Retinal pigment epithelial cell (primary cell): Measurements from ENCODE around the gene ARHGEF3.

Source experiments
- DNase-seq: peaks from one replicate; pipeline ENCODE4 v3.0.0-alpha.2; 2010; ENCODE audit warnings: low read depth
- H3K4me3 ChIP-seq: 2 replicates; pipeline ENCODE4 v1.5.1; 2011; ENCODE audit warnings: mild to moderate bottlenecking, low read length, control low read depth, moderate library complexity
- TF ChIP-seq, protein P1 (sequence below): conservative IDR thresholded peaks from 2 replicates; pipeline ENCODE4 v1.5.1; 2011; ENCODE audit warnings: low read depth, low read length, control low read depth, inconsistent platforms

Gene ARHGEF3

DNA sequence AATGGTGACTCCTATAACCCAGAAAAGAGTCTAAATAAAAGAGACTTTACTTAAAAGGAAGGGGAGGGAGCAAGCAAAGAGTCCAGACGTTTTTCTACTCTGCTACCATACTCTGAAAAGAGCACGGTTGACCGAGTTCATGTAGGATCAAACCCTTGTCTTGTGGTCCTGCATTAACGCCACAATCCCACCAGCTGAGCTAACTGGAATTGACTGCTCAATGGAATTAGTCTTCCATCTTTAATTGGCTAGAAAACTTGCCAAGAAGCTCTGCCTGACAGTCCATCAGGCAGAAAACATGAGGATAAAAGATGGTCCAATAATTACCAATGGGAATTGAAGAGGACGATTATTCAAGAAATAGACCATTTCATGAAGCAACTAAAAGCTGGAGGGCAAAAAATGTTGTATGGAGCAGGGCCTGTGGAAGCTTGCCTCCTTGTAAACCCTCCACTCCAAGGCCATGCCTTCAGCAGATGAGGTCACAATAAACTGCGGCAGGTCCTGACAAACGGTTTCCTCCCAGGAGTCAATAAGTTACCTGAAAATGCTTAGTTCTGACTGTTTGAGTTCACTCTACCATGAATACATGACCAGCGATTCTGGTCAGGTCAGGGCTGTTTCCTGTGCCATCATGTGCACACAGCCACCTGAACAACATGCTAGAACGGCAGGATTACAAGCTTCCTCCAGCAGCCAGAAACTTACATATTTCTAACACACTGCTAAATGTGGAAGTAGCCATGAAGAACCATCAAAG, 35.6 kb upstream of the ARHGEF3 start:
- TF ChIP-seq, protein P1, sequence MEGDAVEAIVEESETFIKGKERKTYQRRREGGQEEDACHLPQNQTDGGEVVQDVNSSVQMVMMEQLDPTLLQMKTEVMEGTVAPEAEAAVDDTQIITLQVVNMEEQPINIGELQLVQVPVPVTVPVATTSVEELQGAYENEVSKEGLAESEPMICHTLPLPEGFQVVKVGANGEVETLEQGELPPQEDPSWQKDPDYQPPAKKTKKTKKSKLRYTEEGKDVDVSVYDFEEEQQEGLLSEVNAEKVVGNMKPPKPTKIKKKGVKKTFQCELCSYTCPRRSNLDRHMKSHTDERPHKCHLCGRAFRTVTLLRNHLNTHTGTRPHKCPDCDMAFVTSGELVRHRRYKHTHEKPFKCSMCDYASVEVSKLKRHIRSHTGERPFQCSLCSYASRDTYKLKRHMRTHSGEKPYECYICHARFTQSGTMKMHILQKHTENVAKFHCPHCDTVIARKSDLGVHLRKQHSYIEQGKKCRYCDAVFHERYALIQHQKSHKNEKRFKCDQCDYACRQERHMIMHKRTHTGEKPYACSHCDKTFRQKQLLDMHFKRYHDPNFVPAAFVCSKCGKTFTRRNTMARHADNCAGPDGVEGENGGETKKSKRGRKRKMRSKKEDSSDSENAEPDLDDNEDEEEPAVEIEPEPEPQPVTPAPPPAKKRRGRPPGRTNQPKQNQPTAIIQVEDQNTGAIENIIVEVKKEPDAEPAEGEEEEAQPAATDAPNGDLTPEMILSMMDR = no peak
- DNase-seq = no peak
- no peak overlapping the region for H3K4me3 ChIP-seq

DNA sequence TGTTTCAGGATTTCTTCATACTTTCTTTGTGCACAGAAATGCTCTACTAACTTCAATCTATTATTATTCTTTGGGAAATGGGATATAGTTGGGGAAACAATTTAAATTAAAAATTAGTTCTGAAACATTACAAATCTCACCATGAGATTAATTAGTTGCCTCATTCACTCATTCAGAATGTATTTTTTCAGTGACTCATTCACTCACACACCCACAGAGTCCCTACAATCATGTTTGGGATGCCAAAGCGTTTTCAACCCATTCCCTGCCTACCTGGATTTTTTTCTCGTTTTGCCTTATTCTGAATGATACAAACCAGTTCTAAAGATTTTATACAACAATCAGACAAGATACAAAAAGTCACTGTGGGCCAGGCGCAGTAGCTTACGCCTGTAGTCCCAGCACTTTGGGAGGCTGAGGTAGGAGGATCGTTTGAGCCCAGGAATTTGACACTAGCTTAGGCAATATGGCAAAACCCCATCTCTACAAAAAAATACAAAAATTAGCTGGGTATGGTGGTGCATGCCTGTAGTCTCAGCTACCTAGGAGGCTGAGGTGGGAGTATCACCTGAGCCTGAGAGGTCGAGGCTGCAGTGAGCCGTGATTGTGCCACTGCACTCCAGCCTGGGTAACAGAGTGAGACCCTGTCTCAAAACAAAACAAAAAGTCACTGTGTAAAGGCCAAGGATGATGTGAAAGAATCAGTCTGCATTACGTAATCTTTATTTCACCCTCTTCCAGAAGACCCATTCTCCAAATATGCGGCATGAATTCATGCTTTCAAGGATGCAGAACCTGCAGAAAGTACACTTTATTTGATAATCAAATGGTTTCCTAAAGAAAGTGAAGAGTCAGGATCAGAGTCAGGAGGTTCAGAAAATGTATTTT, 34.8 kb upstream of the ARHGEF3 start:
- DNase-seq = no peak
- TF ChIP-seq, protein P1 = no peak

DNA sequence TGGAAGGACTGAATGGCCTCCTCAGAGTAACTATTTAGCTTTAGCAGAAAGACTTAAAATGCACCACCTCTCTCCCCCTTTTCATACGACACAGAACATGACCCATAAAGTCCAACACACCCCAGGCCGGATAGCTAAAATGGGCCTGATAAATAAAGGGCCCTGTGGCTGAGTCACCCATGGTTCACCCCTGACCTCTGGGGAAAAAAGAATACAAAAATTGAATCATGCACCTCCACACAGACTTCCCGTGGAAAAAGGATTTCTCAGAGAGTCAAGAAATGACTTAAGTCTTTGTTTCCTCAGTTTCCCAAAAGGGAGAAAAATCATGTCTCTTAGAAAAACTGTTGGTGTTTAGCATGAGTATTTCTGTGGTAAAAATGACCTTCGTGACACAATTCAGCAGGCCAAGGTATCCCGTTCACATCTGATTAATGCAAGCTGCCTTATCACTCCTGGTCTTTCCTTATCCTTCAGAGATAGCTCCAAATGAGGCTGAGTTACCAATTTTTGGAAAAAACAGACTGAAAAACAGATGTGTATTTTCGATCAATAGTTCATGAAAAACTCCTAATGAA, 34.0 kb upstream of the ARHGEF3 start:
- no peak for DNase-seq
- TF ChIP-seq, protein P1 = no peak
- H3K4me3 ChIP-seq = no peak overlapping the region

More for the DNA sequence above, 34.8 kb upstream of the ARHGEF3 start:
- H3K4me3 ChIP-seq = no peak overlapping the region

DNA sequence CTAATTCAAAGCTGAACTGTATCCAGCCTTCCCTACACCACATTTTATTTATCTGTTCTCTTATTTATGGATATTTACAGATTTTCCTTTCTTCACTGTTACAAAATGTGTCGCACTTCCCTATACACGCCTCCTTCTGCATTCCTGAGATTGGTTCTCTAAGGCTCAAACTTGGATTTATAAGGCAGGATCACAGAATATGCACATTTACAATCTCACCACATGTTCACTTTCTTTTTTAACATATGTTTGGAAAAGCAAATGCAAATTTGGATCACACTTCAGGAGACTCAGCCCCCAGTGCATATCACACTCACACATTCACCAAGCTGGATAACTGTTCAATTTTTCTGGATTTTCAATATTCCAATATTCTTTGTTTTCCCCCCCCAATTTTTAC, 31.8 kb upstream of the ARHGEF3 start:
- DNase-seq = no peak
- TF ChIP-seq, protein P1 = no peak
- no peak overlapping the region for H3K4me3 ChIP-seq

DNA sequence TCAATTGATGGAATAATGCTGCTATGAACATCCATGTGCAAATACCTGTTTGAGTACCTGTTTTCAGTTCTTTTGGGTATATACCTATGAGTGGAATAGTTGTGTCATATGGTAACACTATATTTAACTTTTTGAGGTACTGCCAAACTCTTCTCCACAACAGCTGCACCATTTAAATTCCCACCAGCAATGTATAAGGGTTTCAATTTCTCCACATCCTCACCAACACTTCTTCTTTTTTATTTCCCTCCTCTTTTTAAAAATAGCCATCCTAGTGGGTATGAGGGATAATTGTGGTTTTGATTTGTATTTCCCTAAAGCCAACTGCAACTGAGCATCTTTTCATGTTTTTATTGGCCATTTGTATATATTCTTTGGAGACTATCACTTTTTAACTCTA, 31.3 kb upstream of the ARHGEF3 start:
- no peak for DNase-seq
- TF ChIP-seq, protein P1 = no peak

DNA sequence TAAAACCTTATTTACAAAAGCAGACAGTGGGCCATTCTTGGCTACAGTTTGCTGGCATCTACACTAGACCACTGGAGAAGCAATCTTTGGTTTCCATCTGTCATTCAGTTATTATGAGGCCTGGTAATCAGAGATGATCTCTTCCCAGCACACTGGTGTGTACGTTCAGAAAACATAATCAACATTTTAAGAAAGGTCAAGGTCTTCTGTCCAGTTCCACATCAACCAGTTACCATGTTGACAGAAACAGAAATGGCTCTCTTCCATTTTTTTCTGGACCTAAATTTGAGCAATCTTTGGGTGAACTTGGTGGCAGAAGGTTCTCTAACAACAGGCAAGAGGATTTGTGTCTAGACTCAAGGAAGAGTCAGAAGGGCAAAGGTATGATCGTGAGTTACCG, 29.8 kb upstream of the ARHGEF3 start:
- TF ChIP-seq, protein P1 = no peak
- DNase-seq = no peak
- no peak overlapping the region for H3K4me3 ChIP-seq

More for the DNA sequence above, 31.3 kb upstream of the ARHGEF3 start:
- no peak overlapping the region for H3K4me3 ChIP-seq
